ENCODE measurements around the gene PAX6. TPM values are rescaled to one million over a fixed set of nuclear protein-coding genes. Genes with fewer than 3 reads are reported as not detected.

PAX6 gene
- total RNA-seq, 4 donors from 2014 or later: 0.46 TPM; not detected in 3

- DNase-seq (ENCODE audit: low spot score): no peak
- ATAC-seq (ENCODE audit: low FRiP score): no peak
- no peak for TF ChIP-seq CTCF (IDR thresholded peaks at IDR 0.05)
These were observed 12.0 kb upstream of the PAX6 start for GRCh38 chr11:31822927-31823643.

GRCh38 chr11:31822175-31822926, 11.2 kb upstream of the PAX6 start:
- no peak for TF ChIP-seq CTCF (IDR thresholded peaks at IDR 0.05)
- ATAC-seq (ENCODE audit: low FRiP score): no peak
- no peak for DNase-seq (ENCODE audit: low spot score)

- DNase-seq (ENCODE audit: low spot score): no peak
- no peak for TF ChIP-seq CTCF (IDR thresholded peaks at IDR 0.05)
- ATAC-seq (ENCODE audit: low FRiP score): no peak
These were observed 10.6 kb upstream of the PAX6 start for GRCh38 chr11:31821766-31822165.

GRCh38 chr11:31821235-31821764, 10.2 kb upstream of the PAX6 start:
- ATAC-seq (ENCODE audit: low FRiP score): no peak
- TF ChIP-seq CTCF (IDR thresholded peaks at IDR 0.05): no peak

GRCh38 chr11:31820438-31820818, 9.3 kb upstream of the PAX6 start:
- ATAC-seq (ENCODE audit: low FRiP score) (no peak), DNase-seq (ENCODE audit: low spot score) (no peak)
- no peak for TF ChIP-seq CTCF (IDR thresholded peaks at IDR 0.05)

More at GRCh38 chr11:31821235-31821764, 10.2 kb upstream of the PAX6 start:
- no peak for DNase-seq (ENCODE audit: low spot score)

GRCh38 chr11:31819621-31820437, 8.7 kb upstream of the PAX6 start:
- TF ChIP-seq CTCF (IDR thresholded peaks at IDR 0.05): no peak
- ATAC-seq (ENCODE audit: low FRiP score) (no peak), DNase-seq (ENCODE audit: low spot score) (no peak)
